Subcutaneous abdominal adipose tissue (tissue), 5 donors: Measurements from ENCODE around the gene KCNIP1.

Experiments
- H3K27ac ChIP-seq: one replicate; pipeline ENCODE4 v1.7.0; 2013; ENCODE audit warnings: low read depth, mild to moderate bottlenecking, inconsistent platforms, low read length, moderate library complexity
- H3K27me3 ChIP-seq, 5 donors: one replicate each; pipeline ENCODE4 v1.7.0; 2013; ENCODE audit warnings: low read length in 5 of 5, inconsistent platforms in 1 of 5; ENCODE audit not compliant: control insufficient read depth in 5 of 5, insufficient read depth in 4 of 5
- H3K36me3 ChIP-seq, 5 donors: one replicate each; pipeline ENCODE4 v1.7.0; 2013; ENCODE audit warnings: low read length in 5 of 5; ENCODE audit not compliant: control insufficient read depth in 5 of 5, insufficient read depth in 5 of 5
- H3K4me1 ChIP-seq, 5 donors: one replicate each; pipeline ENCODE4 v1.7.0; 2013; ENCODE audit warnings: low read length in 5 of 5, mild to moderate bottlenecking in 3 of 5, moderate library complexity in 1 of 5; ENCODE audit not compliant: control insufficient read depth in 5 of 5, insufficient read depth in 5 of 5
- H3K4me3 ChIP-seq, 5 donors: one replicate each; pipeline ENCODE4 v1.7.0; 2013; ENCODE audit warnings: low read length in 5 of 5, low read depth in 1 of 5
- H3K9ac ChIP-seq, 5 donors: one replicate each; pipeline ENCODE4 v1.7.0; 2013; ENCODE audit warnings: low read length in 5 of 5, mild to moderate bottlenecking in 4 of 5, moderate library complexity in 3 of 5
- H3K9me3 ChIP-seq, 5 donors: one replicate each; pipeline ENCODE4 v1.7.0; 2013; ENCODE audit warnings: low read length in 5 of 5; ENCODE audit not compliant: control insufficient read depth in 5 of 5
- donor health status: healthy.
- donor health status: healthy.
- donor health status: healthy.
- donor health status: healthy.
- donor health status: healthy.

KCNIP1 gene

GRCh38 chr5:170518277-170518676 lies 14.5 kb downstream of the KCNIP1 start:
- Histone ChIP-seq H3K27ac (no peak overlapping the region), H3K9ac (no peak overlapping the region), H3K9me3 (peaks cover 0 to 6% (median 5%) of the 10 kb centered on the region in 5 donors), H3K36me3 (no peaks in the 10 kb centered on the region), H3K27me3 (peaks cover 0 to 3% (median 0%) of the 10 kb centered on the region in 5 donors), H3K4me3 (no peak overlapping the region), H3K4me1 (peaks cover 0 to 15% (median 10%) of the 10 kb centered on the region in 5 donors)

DNA sequence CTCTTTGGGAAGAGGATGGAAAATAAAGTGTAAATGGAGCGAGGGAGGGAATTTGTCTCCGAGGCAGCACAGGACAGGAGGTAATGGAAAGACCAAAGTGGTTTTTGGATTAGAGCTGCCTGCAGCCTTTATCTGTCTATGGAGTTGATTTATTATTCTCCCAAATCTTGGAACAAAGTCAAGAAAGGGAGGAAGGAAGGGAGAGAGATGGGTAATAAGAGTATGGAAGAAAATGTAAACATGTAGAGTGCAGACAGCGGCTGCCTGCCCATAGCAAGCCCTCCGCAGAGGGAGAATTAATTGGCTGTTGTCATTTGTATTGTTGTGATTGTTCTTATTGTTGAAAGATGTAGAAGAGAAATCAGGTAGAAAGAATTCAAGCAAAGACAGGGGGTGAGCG lies 15.7 kb downstream of the KCNIP1 start:
- Histone ChIP-seq H3K4me1 (peaks cover 0 to 15% (median 11%) of the 10 kb centered on the region in 5 donors), H3K36me3 (no peaks in the 10 kb centered on the region), H3K4me3 (no peak overlapping the region), H3K27ac (no peak overlapping the region), H3K9me3 (peaks cover 0 to 6% (median 5%) of the 10 kb centered on the region in 5 donors), H3K27me3 (peaks cover 0 to 12% (median 6%) of the 10 kb centered on the region in 5 donors), H3K9ac (no peak overlapping the region)

GRCh38 chr5:170520372-170520771 lies 16.6 kb downstream of the KCNIP1 start:
- H3K4me3 ChIP-seq: no peak overlapping the region
- no peak overlapping the region for H3K9ac ChIP-seq
- peaks cover 0 to 15% (median 11%) of the 10 kb centered on the region in 5 donors for H3K4me1 ChIP-seq
- H3K27ac ChIP-seq: no peak overlapping the region
- peaks cover 0 to 12% (median 11%) of the 10 kb centered on the region in 5 donors for H3K27me3 ChIP-seq
- H3K36me3 ChIP-seq: no peaks in the 10 kb centered on the region
- H3K9me3 ChIP-seq: peaks cover 0 to 6% (median 5%) of the 10 kb centered on the region in 5 donors

DNA sequence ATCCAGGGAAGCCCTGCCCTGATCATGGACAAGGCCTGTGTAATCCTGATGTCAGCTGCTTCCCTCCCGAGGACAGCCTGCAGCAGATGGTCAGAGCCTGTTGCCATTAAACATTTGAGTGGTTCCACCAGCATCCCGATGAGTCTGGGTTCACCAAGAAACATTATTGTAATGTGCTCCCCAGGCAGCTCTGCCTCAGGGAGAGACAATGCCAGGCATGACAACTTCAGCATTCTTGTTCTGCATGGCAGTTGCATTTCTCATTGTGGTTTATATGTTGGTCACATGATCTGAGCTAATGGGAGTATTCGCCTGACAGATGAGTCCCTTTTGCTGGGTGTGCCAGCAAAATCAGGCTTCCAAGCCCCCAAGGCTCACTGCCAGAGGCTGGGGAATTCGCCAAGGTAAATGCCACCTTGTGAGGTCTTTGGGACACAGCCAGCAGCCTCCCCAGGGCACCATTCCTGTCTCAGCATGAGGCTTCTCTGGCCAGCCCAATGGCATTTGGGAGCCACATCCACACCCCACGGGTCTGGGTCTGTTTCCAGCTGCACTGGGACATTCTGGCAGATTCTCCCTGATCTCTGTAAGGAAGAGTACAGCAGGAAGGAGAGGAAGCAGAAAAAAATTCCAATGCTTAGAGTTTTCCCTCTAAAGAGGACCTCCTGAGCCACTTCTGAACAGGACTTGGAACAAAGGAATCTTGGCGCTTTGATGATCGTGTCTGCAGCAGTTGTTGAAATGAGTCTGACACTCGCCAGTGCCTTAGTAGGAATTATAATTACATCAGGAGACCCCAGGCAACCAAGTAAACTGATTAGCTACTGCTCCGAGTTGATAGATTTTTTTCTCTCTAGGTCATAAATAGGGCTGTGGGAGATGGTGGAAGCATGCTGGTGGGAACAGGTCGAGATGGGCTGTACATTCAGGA lies 18.7 kb downstream of the KCNIP1 start:
- Histone ChIP-seq H3K9ac (no peak overlapping the region), H3K27ac (no peak overlapping the region), H3K36me3 (no peaks in the 10 kb centered on the region), H3K27me3 (peaks cover 0 to 16% (median 15%) of the 10 kb centered on the region in 5 donors), H3K4me1 (peaks cover 0 to 15% (median 11%) of the 10 kb centered on the region in 5 donors), H3K4me3 (no peak overlapping the region), H3K9me3 (peaks cover 0 to 6% (median 5%) of the 10 kb centered on the region in 5 donors)

GRCh38 chr5:170523142-170523551 lies 19.3 kb downstream of the KCNIP1 start:
- Histone ChIP-seq H3K36me3 (no peaks in the 10 kb centered on the region), H3K4me1 (peaks cover 0 to 15% (median 11%) of the 10 kb centered on the region in 5 donors), H3K9ac (no peak overlapping the region), H3K9me3 (peaks cover 0 to 6% (median 5%) of the 10 kb centered on the region in 5 donors), H3K27me3 (peaks cover 0 to 16% (median 15%) of the 10 kb centered on the region in 5 donors), H3K4me3 (no peak overlapping the region), H3K27ac (no peak overlapping the region)

- H3K9me3 ChIP-seq: peaks cover 0 to 6% (median 5%) of the 10 kb centered on the region in 5 donors
- H3K36me3 ChIP-seq: no peaks in the 10 kb centered on the region
- no peak overlapping the region for H3K4me3 ChIP-seq
- no peak overlapping the region for H3K27ac ChIP-seq
- peaks cover 0 to 16% (median 15%) of the 10 kb centered on the region in 5 donors for H3K27me3 ChIP-seq
- H3K9ac ChIP-seq: no peak overlapping the region
- H3K4me1 ChIP-seq: peaks cover 0 to 15% (median 11%) of the 10 kb centered on the region in 5 donors
These were observed 20.0 kb downstream of the KCNIP1 start for GRCh38 chr5:170523830-170524229.

- no peak overlapping the region for H3K27ac ChIP-seq
- peaks cover 0 to 6% (median 5%) of the 10 kb centered on the region in 5 donors for H3K9me3 ChIP-seq
- H3K4me1 ChIP-seq: peaks cover 0 to 15% (median 11%) of the 10 kb centered on the region in 5 donors
- no peak overlapping the region for H3K4me3 ChIP-seq
- no peak overlapping the region for H3K9ac ChIP-seq
- H3K27me3 ChIP-seq: peaks cover 0 to 16% (median 15%) of the 10 kb centered on the region in 5 donors
- H3K36me3 ChIP-seq: no peaks in the 10 kb centered on the region
These were observed 20.8 kb downstream of the KCNIP1 start for GRCh38 chr5:170524576-170524975.

DNA sequence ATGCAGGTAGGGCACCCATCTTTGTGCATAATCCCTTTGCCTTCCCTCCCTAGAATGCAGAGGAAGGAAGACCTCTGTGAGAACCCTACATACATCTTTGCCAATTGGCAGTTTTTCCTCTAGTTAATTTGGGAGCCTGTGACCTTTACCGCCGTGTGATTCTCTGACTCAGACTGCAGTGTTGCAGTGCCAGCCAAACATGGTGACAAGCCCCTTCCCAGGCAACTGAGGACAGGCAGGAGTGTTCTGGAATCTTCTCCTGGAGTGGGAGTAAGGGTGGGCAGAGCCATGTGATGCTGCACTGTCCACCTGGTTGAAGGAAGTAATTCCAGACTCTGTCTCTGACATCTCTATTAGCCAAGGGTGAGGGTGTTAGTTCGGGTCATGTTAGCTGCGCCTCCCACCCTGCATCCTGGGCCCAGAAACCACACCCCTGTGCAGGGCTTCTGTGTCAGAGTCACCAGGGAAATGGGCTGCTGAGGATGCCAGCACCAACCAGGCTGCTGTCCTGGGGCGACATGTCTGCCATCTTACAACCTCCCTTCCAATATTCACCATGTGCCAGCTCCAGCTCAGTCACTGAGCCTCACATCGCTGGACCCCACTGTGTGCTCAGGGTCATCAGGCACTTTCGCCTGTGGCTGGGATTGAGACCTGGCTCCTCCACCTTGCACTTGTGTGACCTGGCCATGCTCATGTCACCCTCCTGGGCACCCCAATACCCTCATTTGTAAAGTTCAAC lies 21.8 kb downstream of the KCNIP1 start:
- Histone ChIP-seq H3K9me3 (peaks cover 0 to 6% (median 5%) of the 10 kb centered on the region in 5 donors), H3K4me3 (no peak overlapping the region), H3K4me1 (peaks cover 0 to 15% (median 11%) of the 10 kb centered on the region in 5 donors), H3K27ac (no peak overlapping the region), H3K9ac (no peak overlapping the region), H3K27me3 (peaks cover 0 to 16% (median 15%) of the 10 kb centered on the region in 5 donors), H3K36me3 (no peaks in the 10 kb centered on the region)

DNA sequence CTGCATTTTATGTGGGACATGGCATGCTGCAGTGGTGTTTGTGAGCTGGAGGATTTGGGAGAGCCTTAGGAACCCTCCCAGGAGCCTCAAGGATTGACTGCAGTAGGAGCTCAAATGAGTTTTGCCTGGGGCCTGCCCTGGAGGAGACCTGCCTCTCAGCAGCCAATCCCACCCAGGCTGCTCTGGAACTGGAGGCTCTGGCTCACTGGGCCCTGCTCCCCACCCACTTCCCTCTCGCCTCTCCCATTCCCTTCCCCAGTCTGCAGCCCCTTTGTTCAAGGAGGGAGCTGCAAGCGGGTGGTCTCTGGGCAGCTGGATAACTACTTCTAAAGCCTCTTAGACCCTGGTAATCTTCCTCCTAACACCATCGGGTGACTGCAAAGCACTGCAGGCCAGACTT lies 24.2 kb downstream of the KCNIP1 start:
- H3K4me1 ChIP-seq: peaks cover 0 to 4% (median 3%) of the 10 kb centered on the region in 5 donors
- no peak overlapping the region for H3K4me3 ChIP-seq
- H3K9me3 ChIP-seq: no peaks in the 10 kb centered on the region
- H3K9ac ChIP-seq: no peak overlapping the region
- peaks cover 0 to 16% (median 15%) of the 10 kb centered on the region in 5 donors for H3K27me3 ChIP-seq
- no peak overlapping the region for H3K27ac ChIP-seq
- H3K36me3 ChIP-seq: no peaks in the 10 kb centered on the region
